IPS DF 6.9 (cell line): ENCODE results near the gene PCBD1.
A peak's percentile ranks its signal among the peaks of the same experiment; 100 is the strongest.

Experiments
- DNase-seq: peaks from one replicate; pipeline ENCODE4 v3.0.0-alpha.2; 2013; ENCODE audit warnings: low read depth, low spot score
- H3K27ac ChIP-seq: one replicate; pipeline ENCODE4 v1.5.1; 2013; ENCODE audit warnings: low read length, control low read depth
- H3K27me3 ChIP-seq: 2 replicates; pipeline ENCODE4 v1.6.1; 2013; ENCODE audit warnings: mild to moderate bottlenecking, low read length; ENCODE audit not compliant: control insufficient read depth, insufficient read depth
- H3K36me3 ChIP-seq: 2 replicates; pipeline ENCODE4 v1.6.1; 2013; ENCODE audit warnings: low read length; ENCODE audit not compliant: control insufficient read depth, insufficient read depth
- H3K4me1 ChIP-seq: 2 replicates; pipeline ENCODE4 v1.6.1; 2013; ENCODE audit warnings: low read length; ENCODE audit not compliant: control insufficient read depth, insufficient read depth
- H3K4me3 ChIP-seq: 2 replicates; pipeline ENCODE4 v1.5.1; 2013; ENCODE audit warnings: mild to moderate bottlenecking, low read length
- H3K9me3 ChIP-seq: 2 replicates; pipeline ENCODE4 v1.6.1; 2013; ENCODE audit warnings: low read length, inconsistent platforms; ENCODE audit not compliant: control insufficient read depth, insufficient read depth
- WGBS: extraction: QIAGEN DNeasy Blood & Tissue Kit; methylation state at CpG from one replicate; pipeline ENCODE4 v1.1.7; 2013; ENCODE audit warnings: mixed read lengths, missing lambda C conversion rate; ENCODE audit not compliant: insufficient read length, insufficient coverage; 5-methylcytosine and 5-hydroxymethylcytosine counted together

PCBD1 gene

GRCh38 chr10:70886921-70887665, 1.3 kb downstream of the PCBD1 start:
- H3K9me3 ChIP-seq = no peaks in the 10 kb centered on the region
- no peak overlapping the region for H3K27ac ChIP-seq
- peaks cover 2% of the 10 kb centered on the region; the same call in 1 of the 2 replicates for H3K4me1 ChIP-seq
- H3K36me3 ChIP-seq = no peaks in the 10 kb centered on the region
- WGBS = no CpG with 5 or more reads among the region's 12 CpGs
- DNase-seq = no peak
- H3K27me3 ChIP-seq = no peaks in the 10 kb centered on the region
- H3K4me3 ChIP-seq = peak overlapping the region; percentile 67; the same call in 1 of the 2 replicates

- no CpG with 5 or more reads among the region's 18 CpGs for whole genome bisulfite sequencing
- no peak for DNase-seq
- H3K4me1 ChIP-seq = peaks cover 2% of the 10 kb centered on the region; the same call in 1 of the 2 replicates
- no peaks in the 10 kb centered on the region for H3K9me3 ChIP-seq
- no peak overlapping the region for H3K4me3 ChIP-seq
- H3K36me3 ChIP-seq = no peaks in the 10 kb centered on the region
- no peaks in the 10 kb centered on the region for H3K27me3 ChIP-seq
- no peak overlapping the region for H3K27ac ChIP-seq
Observed at GRCh38 chr10:70885931-70886903, 2.1 kb downstream of the PCBD1 start.

GRCh38 chr10:70885481-70885880, 2.9 kb downstream of the PCBD1 start:
- H3K27me3 ChIP-seq = no peaks in the 10 kb centered on the region
- no peaks in the 10 kb centered on the region for H3K9me3 ChIP-seq
- H3K4me1 ChIP-seq = peaks cover 2% of the 10 kb centered on the region; the same call in 1 of the 2 replicates
- no peak overlapping the region for H3K27ac ChIP-seq
- no CpG with 5 or more reads among the region's 4 CpGs for WGBS
- DNase-seq = no peak
- H3K36me3 ChIP-seq = no peaks in the 10 kb centered on the region
- no peak overlapping the region for H3K4me3 ChIP-seq

- no peaks in the 10 kb centered on the region for H3K27me3 ChIP-seq
- H3K4me1 ChIP-seq = peaks cover 2% of the 10 kb centered on the region; the same call in 1 of the 2 replicates
- no peaks in the 10 kb centered on the region for H3K36me3 ChIP-seq
- no CpG with 5 or more reads among the region's 1 CpG for WGBS
- H3K4me3 ChIP-seq = no peak overlapping the region
- H3K9me3 ChIP-seq = no peaks in the 10 kb centered on the region
- no peak overlapping the region for H3K27ac ChIP-seq
- DNase-seq = no peak
Observed at GRCh38 chr10:70884741-70885140, 3.6 kb downstream of the PCBD1 start.

GRCh38 chr10:70880077-70880534, 8.3 kb downstream of the PCBD1 start:
- Histone ChIP-seq H3K4me3 (no peak overlapping the region), H3K4me1 (no peaks in the 10 kb centered on the region), H3K27me3 (no peaks in the 10 kb centered on the region), H3K9me3 (no peaks in the 10 kb centered on the region), H3K27ac (no peak overlapping the region), H3K36me3 (peaks cover 5% of the 10 kb centered on the region; the same call in 1 of the 2 replicates)
- no CpG with 5 or more reads among the region's 4 CpGs for WGBS
- DNase-seq = no peak

GRCh38 chr10:70879207-70879606, 9.2 kb downstream of the PCBD1 start:
- Histone ChIP-seq H3K36me3 (peaks cover 5% of the 10 kb centered on the region; the same call in 1 of the 2 replicates), H3K27me3 (no peaks in the 10 kb centered on the region), H3K4me1 (no peaks in the 10 kb centered on the region), H3K9me3 (no peaks in the 10 kb centered on the region), H3K4me3 (no peak overlapping the region), H3K27ac (no peak overlapping the region)
- WGBS = no CpG with 5 or more reads among the region's 1 CpG
- no peak for DNase-seq

- H3K27ac ChIP-seq = no peak overlapping the region
- no CpG with 5 or more reads among the region's 7 CpGs for WGBS
- no peaks in the 10 kb centered on the region for H3K27me3 ChIP-seq
- H3K9me3 ChIP-seq = no peaks in the 10 kb centered on the region
- H3K4me3 ChIP-seq = no peak overlapping the region
- no peaks in the 10 kb centered on the region for H3K4me1 ChIP-seq
- no peak for DNase-seq
- peaks cover 3% of the 10 kb centered on the region; the same call in 1 of the 2 replicates for H3K36me3 ChIP-seq
Observed at GRCh38 chr10:70874061-70874460, 14.3 kb downstream of the PCBD1 start.

- DNase-seq = no peak
- Histone ChIP-seq H3K9me3 (no peaks in the 10 kb centered on the region), H3K4me3 (no peak overlapping the region), H3K4me1 (no peaks in the 10 kb centered on the region), H3K36me3 (0 out of 2 replicates have a peak, but pooled peaks cover 2% of the 10 kb centered on the region), H3K27me3 (no peaks in the 10 kb centered on the region), H3K27ac (no peak overlapping the region)
- WGBS = no CpG with 5 or more reads among the region's 7 CpGs
Observed at GRCh38 chr10:70872291-70872690, 16.1 kb downstream of the PCBD1 start.

- Histone ChIP-seq H3K27me3 (no peaks in the 10 kb centered on the region), H3K4me1 (no peaks in the 10 kb centered on the region; the same call in 1 of the 2 replicates), H3K4me3 (no peak overlapping the region), H3K36me3 (peaks cover 2% of the 10 kb centered on the region; the same call in 1 of the 2 replicates), H3K27ac (no peak overlapping the region), H3K9me3 (no peaks in the 10 kb centered on the region)
- no CpG with 5 or more reads among the region's 4 CpGs for WGBS
- DNase-seq = no peak
Observed at GRCh38 chr10:70866424-70866823, 21.9 kb downstream of the PCBD1 start.

GRCh38 chr10:70864935-70865334, 23.4 kb downstream of the PCBD1 start:
- no peak overlapping the region for H3K4me3 ChIP-seq
- WGBS = no CpG with 5 or more reads among the region's 1 CpG
- H3K4me1 ChIP-seq = no peaks in the 10 kb centered on the region; the same call in 1 of the 2 replicates
- DNase-seq = no peak
- H3K27ac ChIP-seq = no peak overlapping the region
- H3K9me3 ChIP-seq = no peaks in the 10 kb centered on the region
- no peaks in the 10 kb centered on the region for H3K27me3 ChIP-seq
- H3K36me3 ChIP-seq = peaks cover 5% of the 10 kb centered on the region; the same call in 1 of the 2 replicates
